GM06990 (cell line): ENCODE data around the gene ASXL2.
"Not testable (repeated sequence)": the region's sequence is repeated elsewhere in the genome, so short reads cannot be mapped to it uniquely, and the experiment has no call there.

Experiments used
- DNase-seq: peaks from one replicate; pipeline ENCODE4 v3.0.0-alpha.2; 2011; ENCODE audit not compliant: insufficient read length; ENCODE audit errors: extremely low read depth
- H3K27me3 ChIP-seq: replicated peaks from 2 replicates; pipeline ENCODE4 v1.6.0; 2011; ENCODE audit warnings: low read length; ENCODE audit not compliant: control insufficient read depth, insufficient read depth
- H3K36me3 ChIP-seq: 2 replicates; pipeline ENCODE4 v1.5.1; 2011; ENCODE audit warnings: low read length; ENCODE audit not compliant: control insufficient read depth, insufficient read depth
- H3K4me3 ChIP-seq: replicated peaks from 2 replicates; pipeline ENCODE4 v1.5.1; 2011; ENCODE audit warnings: low read depth, mild to moderate bottlenecking, control low read depth, low read length
- TF ChIP-seq, protein P1 (sequence below): IDR thresholded peaks from 2 replicates; pipeline ENCODE4 v1.5.1; 2011; ENCODE audit warnings: low read length, control low read depth, mild to moderate bottlenecking, inconsistent platforms; ENCODE audit not compliant: insufficient read depth, poor library complexity, severe bottlenecking

The ASXL2 gene

DNA sequence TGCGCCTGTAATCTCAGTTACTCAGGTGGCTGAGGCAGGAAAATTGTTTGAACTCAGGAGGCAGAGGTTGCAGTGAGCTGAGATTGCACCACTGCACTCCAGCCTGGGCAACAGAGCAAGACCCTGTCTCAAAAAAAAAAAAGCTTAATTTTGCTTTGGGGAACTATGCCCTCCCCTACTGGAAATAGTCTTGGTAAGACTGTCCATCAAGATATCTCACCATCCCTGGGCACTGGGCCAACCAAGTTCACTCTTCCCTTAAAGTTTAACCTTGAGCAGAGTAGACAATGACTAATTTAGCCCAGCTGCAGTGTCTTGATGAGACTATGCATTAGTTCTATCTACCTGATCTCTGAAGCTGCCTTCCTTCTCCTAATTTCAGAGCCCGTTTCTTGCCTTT, 44.7 kb downstream of the ASXL2 start:
- no peaks in the 10 kb centered on the region; the same call in 1 of the 2 replicates for H3K36me3 ChIP-seq
- DNase-seq, result no peak
- H3K27me3 ChIP-seq, result no peaks in the 10 kb centered on the region
- no peak overlapping the region for H3K4me3 ChIP-seq
- TF ChIP-seq, protein P1, sequence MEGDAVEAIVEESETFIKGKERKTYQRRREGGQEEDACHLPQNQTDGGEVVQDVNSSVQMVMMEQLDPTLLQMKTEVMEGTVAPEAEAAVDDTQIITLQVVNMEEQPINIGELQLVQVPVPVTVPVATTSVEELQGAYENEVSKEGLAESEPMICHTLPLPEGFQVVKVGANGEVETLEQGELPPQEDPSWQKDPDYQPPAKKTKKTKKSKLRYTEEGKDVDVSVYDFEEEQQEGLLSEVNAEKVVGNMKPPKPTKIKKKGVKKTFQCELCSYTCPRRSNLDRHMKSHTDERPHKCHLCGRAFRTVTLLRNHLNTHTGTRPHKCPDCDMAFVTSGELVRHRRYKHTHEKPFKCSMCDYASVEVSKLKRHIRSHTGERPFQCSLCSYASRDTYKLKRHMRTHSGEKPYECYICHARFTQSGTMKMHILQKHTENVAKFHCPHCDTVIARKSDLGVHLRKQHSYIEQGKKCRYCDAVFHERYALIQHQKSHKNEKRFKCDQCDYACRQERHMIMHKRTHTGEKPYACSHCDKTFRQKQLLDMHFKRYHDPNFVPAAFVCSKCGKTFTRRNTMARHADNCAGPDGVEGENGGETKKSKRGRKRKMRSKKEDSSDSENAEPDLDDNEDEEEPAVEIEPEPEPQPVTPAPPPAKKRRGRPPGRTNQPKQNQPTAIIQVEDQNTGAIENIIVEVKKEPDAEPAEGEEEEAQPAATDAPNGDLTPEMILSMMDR, result no peak

DNA sequence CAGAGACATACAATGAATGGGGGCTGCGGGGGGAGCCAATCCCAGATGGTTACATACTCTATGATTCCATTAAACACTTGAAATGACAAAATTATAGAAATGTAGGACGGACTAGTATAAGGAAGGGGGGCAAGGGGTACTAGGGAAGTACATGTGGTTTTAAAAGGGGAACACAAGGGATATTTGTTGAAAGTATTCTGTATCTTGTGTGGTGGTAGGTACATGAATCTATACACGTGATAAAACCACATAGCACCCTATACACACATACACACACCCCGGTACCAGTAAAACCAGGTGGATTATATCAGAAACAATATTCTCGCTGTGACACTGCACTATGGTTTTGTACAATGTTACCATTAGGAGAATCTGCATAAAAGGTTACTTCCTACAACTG, 45.4 kb downstream of the ASXL2 start:
- DNase-seq, result no peak

DNA sequence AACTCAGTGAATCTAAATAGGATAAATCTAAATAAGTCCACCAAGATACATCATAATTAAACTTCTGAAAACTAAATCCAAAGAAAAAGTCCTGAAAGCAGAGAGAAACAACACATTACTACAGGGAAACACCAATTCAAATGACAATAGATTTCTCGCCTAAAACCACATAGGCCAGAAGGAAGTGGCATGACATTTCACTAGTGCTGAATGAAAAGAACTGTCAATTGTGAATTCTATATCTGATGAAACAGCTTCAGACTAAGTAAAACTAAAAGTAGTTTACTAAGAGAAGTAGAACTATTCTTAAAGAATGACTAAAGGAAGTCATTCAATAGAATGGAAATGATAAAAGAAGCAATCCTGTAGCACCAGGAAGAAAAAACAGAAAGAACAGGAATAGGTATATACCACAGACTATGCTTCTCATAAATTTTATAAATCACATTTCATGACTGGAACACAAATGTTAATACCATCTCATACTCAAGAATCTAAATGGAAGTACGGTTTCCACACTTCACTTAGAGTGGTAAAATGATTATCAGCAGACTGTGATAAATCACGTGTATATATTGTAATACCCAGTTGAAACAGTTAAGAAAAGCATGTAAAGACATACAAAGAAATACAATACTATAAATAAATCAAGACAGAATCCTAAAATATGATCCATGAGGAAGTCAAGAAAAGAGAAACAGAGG, 46.4 kb downstream of the ASXL2 start:
- Histone ChIP-seq H3K27me3 (no peaks in the 10 kb centered on the region), H3K4me3 (no peak overlapping the region), H3K36me3 (no peaks in the 10 kb centered on the region; the same call in 1 of the 2 replicates)
- DNase-seq, result no peak
- TF ChIP-seq, protein P1, result no peak

More for the DNA sequence above, 45.4 kb downstream of the ASXL2 start:
- Histone ChIP-seq H3K27me3 (no peaks in the 10 kb centered on the region), H3K4me3 (no peak overlapping the region), H3K36me3 (no peaks in the 10 kb centered on the region; the same call in 1 of the 2 replicates)
- TF ChIP-seq, protein P1, result no peak

DNA sequence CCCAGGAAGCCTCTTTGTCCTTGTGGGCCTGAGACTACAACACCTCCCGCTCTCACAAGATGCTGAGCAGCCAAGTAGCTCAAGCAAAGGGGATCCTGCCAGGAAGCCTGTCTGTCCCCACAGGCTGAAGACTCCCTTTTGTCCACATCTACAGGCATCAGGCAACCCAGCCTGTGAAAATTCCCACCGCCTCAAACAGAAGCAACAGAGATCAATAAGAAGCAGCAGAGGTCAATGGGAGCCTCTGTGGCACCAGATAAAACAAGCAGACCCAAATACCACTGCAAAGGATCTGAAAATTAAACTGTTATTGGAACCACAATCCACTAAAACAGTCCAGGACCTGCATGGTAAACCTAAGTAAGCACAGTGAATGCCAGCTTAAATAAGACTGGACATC, 48.5 kb downstream of the ASXL2 start:
- TF ChIP-seq, protein P1, result no peak
- Histone ChIP-seq H3K36me3 (no peaks in the 10 kb centered on the region; the same call in 1 of the 2 replicates), H3K4me3 (no peak overlapping the region), H3K27me3 (no peaks in the 10 kb centered on the region)
- DNase-seq, result no peak

DNA sequence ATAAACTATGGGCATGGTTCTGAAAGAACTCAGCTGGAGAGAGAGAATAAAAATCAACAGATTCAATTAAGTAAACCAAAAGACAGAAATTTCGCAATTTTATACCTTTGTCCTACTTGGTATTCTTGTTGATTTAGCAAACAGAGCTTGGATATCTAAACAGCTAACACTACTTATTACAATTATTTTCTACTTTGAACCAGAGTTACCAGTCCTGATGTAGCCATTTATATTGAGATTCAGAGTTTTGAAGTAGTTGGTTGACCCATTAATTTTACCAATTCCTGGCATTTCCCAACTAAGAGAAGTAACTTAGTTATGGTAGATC, 48.9 kb downstream of the ASXL2 start:
- no peaks in the 10 kb centered on the region for H3K27me3 ChIP-seq
- TF ChIP-seq, protein P1, result no peak
- no peak overlapping the region for H3K4me3 ChIP-seq
- H3K36me3 ChIP-seq, result no peaks in the 10 kb centered on the region; the same call in 1 of the 2 replicates
- DNase-seq, result no peak

DNA sequence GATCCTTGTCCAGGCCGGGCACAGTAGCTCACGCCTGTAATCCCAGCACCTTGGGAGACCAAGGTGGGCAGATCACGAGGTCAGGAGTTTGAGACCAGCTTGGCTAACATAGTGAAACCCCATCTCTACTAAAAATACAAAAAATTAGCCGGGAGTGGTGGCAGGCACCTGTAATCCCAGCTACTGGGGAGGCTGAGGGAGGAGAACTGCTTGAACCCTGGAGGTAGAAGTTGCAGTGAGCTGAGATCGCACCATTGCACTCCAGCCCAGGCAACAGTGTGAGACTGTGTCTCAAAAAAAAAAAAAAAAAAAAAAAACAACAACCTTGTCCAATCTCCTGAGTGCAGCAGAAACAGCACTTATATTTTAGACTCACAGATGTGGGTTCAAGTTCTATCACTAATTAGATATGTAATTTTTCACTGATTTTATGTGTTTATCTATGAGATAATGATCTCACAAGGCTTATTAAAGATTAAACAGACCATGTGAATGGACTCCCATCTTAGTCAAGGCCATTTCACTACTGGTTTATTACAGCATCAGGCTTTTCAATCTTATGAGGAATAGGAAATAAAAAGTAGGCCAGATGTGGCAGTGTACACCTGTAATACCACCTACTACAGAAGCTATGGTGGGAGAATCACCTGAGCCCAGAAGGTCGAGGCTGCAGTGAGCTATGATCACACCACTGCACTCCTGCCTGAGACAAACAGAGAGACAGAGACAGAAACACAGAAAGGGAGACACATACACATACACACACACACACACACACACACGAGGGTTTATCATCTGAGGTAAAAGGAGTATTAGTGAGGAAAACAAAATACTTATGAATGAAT, 49.5 kb downstream of the ASXL2 start:
- H3K27me3 ChIP-seq, DNase-seq, H3K36me3 ChIP-seq, H3K4me3 ChIP-seq: not testable (repeated sequence)
